HCT116 (cell line): ENCODE measurements around the gene SC5D. TPM values are rescaled to one million over a fixed set of nuclear protein-coding genes. Genes with fewer than 3 reads are reported as not detected.

Source experiments
- ATAC-seq: fragments of 200-7000 bp; cut with Tn5 transposase; 2 replicates; pipeline ENCODE4 v1.9.1; 2020; ENCODE audit warnings: mild to moderate bottlenecking, moderate library complexity
- BruUV-seq: library from RNA; stranded (reverse); fragments of 400-500 nt; replicated peaks from 2 replicates; lab custom pipeline; 2021; lab: Mats Ljungman, UMichigan
- CTCF ChIA-PET: fragments of 300-600 bp; sonication (Branson Sonifier 250); formaldehyde crosslinking; loops from one replicate; lab custom pipeline; 2021; ENCODE audit warnings: antibody characterized with exemption; lab: Charles Lee
- POLR2A ChIA-PET: fragments of 300-600, 350-600 bp; sonication (Branson Sonifier 250); formaldehyde crosslinking; loops from one replicate; lab custom pipeline; 2021; ENCODE audit warnings: antibody characterized with exemption; lab: Charles Lee
- RAD21 ChIA-PET, 2 experiments: fragments of 300-600 bp; sonication (Branson Sonifier 250); formaldehyde crosslinking; loops; one replicate each; lab custom pipeline; 2023; ENCODE audit warnings: low total read pairs in 2 of 2; ENCODE audit not compliant: uncharacterized antibody in 2 of 2, unreplicated experiment in 2 of 2, low non-redundant PET in 1 of 2; lab: Charles Lee
- DNase-seq: peaks from one replicate; pipeline ENCODE4 v3.0.0-alpha.2; 2010; ENCODE audit warnings: low read depth, low spot score
- H2AFZ ChIP-seq: fragments of 200-600 bp; shearing (Covaris generic), sonication (generic); 2 replicates; pipeline ENCODE4 v1.6.1; 2017; ENCODE audit warnings: low read depth, mixed run types, mixed read lengths, antibody characterized with exemption, low read length; ENCODE audit not compliant: poor library complexity, severe bottlenecking
- H3K27ac ChIP-seq: 2 replicates; pipeline ENCODE4 v1.5.1; 2012; ENCODE audit warnings: low read depth, low read length
- H3K27me3 ChIP-seq: fragments of 200-600 bp; sonication (generic); 2 replicates; pipeline ENCODE4 v1.6.1; 2016; ENCODE audit warnings: mixed run types, low read length, mixed read lengths; ENCODE audit not compliant: insufficient read depth
- H3K36me3 ChIP-seq, 2 experiments: fragments of 200-500 bp in 1 of 2; fragments of 200-600 bp in 1 of 2; sonication (Bioruptor generic) in 1 of 2; sonication (generic) in 1 of 2; 2 replicates each; pipeline versions ENCODE4 v1.5.1 to v1.6.1; 2014 to 2016; ENCODE audit warnings: low read length in 2 of 2, inconsistent platforms in 1 of 2, mixed read lengths in 1 of 2, mixed run types in 1 of 2; ENCODE audit not compliant: insufficient read depth in 2 of 2, control insufficient read depth in 1 of 2
- H3K4me1 ChIP-seq, 2 experiments: fragments of 200-600 bp in 1 of 2; sonication (generic) in 1 of 2; 2 replicates each; pipeline versions ENCODE4 v1.5.1 to v1.6.1; 2012 to 2017; ENCODE audit warnings: low read length in 2 of 2, inconsistent platforms in 1 of 2, mild to moderate bottlenecking in 1 of 2, mixed read lengths in 1 of 2, mixed run types in 1 of 2, moderate library complexity in 1 of 2; ENCODE audit not compliant: insufficient read depth in 2 of 2, control insufficient read depth in 1 of 2
- H3K4me2 ChIP-seq: fragments of 200-600 bp; sonication (generic); 2 replicates; pipeline ENCODE4 v1.6.1; 2017; ENCODE audit warnings: mixed run types, low read length, mixed read lengths
- H3K4me3 ChIP-seq, 2 experiments: fragments of 200-600 bp in 1 of 2; sonication (generic) in 1 of 2; replicated peaks in 1 of 2; 2 replicates each; pipeline ENCODE4 v1.5.1; 2011 to 2016; ENCODE audit warnings: low read length in 2 of 2, control low read depth in 1 of 2, low read depth in 1 of 2, mild to moderate bottlenecking in 1 of 2, mixed read lengths in 1 of 2, mixed run types in 1 of 2
- H3K79me2 ChIP-seq: fragments of 200-600 bp; sonication (generic); 2 replicates; pipeline ENCODE4 v1.6.1; 2017; ENCODE audit warnings: mild to moderate bottlenecking, mixed run types, low read length, moderate library complexity, mixed read lengths; ENCODE audit not compliant: insufficient read depth
- H3K9ac ChIP-seq: fragments of 200-600 bp; sonication (generic); 2 replicates; pipeline ENCODE4 v1.6.1; 2016; ENCODE audit warnings: low read length, mixed read lengths
- H3K9me2 ChIP-seq: fragments of 200-600 bp; sonication (generic), shearing (Covaris generic); 2 replicates; pipeline ENCODE4 v1.6.1; 2017; ENCODE audit warnings: mixed run types, mild to moderate bottlenecking, moderate library complexity; ENCODE audit not compliant: insufficient read depth
- H3K9me3 ChIP-seq, 2 experiments: fragments of 200-500 bp in 1 of 2; fragments of 200-600 bp in 1 of 2; sonication (Bioruptor generic) in 1 of 2; sonication (generic) in 1 of 2; 2 replicates each; pipeline ENCODE4 v1.6.1; 2014 to 2017; ENCODE audit warnings: low read length in 2 of 2, mixed read lengths in 2 of 2, inconsistent platforms in 1 of 2, low read depth in 1 of 2, mild to moderate bottlenecking in 1 of 2, mixed run types in 1 of 2, moderate library complexity in 1 of 2; ENCODE audit not compliant: control insufficient read depth in 1 of 2, insufficient read depth in 1 of 2
- H4K20me1 ChIP-seq: fragments of 200-600 bp; sonication (generic), shearing (Covaris generic); 2 replicates; pipeline ENCODE4 v1.6.1; 2017; ENCODE audit warnings: mixed run types, mild to moderate bottlenecking, moderate library complexity; ENCODE audit not compliant: insufficient read depth
- CBX3 ChIP-seq: IDR thresholded peaks from 2 replicates; pipeline ENCODE4 v1.6.1; 2012; ENCODE audit warnings: low read depth
- CEBPB ChIP-seq: IDR thresholded peaks from 2 replicates; pipeline ENCODE4 v1.6.1; 2012; ENCODE audit warnings: low read depth
- EGR1 ChIP-seq: IDR thresholded peaks from 2 replicates; pipeline ENCODE4 v1.6.1; 2012; ENCODE audit warnings: low read depth
- ELF1 ChIP-seq: IDR thresholded peaks from 2 replicates; pipeline ENCODE4 v1.6.1; 2012; ENCODE audit warnings: low read depth, borderline replicate concordance
- EZH2 ChIP-seq: fragments of 200-600 bp; sonication (generic); IDR thresholded peaks from 2 replicates; pipeline ENCODE4 v1.6.1; 2017; ENCODE audit warnings: antibody characterized with exemption, mixed run types
- EZH2phosphoT487 ChIP-seq: fragments of 200-600 bp; IDR thresholded peaks from 2 replicates; pipeline ENCODE4 v1.6.1; 2018; ENCODE audit warnings: antibody characterized with exemption, borderline replicate concordance
- FOSL1 ChIP-seq: IDR thresholded peaks from 2 replicates; pipeline ENCODE4 v1.6.1; 2012; ENCODE audit warnings: low read depth
- POLR2A ChIP-seq: IDR thresholded peaks from 2 replicates; pipeline ENCODE4 v1.7.0; 2011; ENCODE audit warnings: borderline replicate concordance; ENCODE audit not compliant: insufficient read depth, insufficient read length; ENCODE audit errors: extremely low read depth
- POLR2AphosphoS5 ChIP-seq: IDR thresholded peaks from 2 replicates; pipeline ENCODE4 v1.6.1; 2011; ENCODE audit warnings: mild to moderate bottlenecking, low read depth, low read length, moderate library complexity
- SIN3A ChIP-seq: IDR thresholded peaks from 2 replicates; pipeline ENCODE4 v1.6.1; 2012; ENCODE audit warnings: low read depth
- SP1 ChIP-seq: IDR thresholded peaks from 2 replicates; pipeline ENCODE4 v1.6.1; 2012; ENCODE audit warnings: low read depth
- TCF7L2 ChIP-seq: IDR thresholded peaks from 2 replicates; pipeline ENCODE4 v1.7.0; 2011; ENCODE audit warnings: borderline replicate concordance, inconsistent platforms; ENCODE audit not compliant: insufficient read depth, insufficient read length; ENCODE audit errors: extremely low read depth
- ZNF274 ChIP-seq: fragments of 200-500 bp; sonication (Bioruptor generic); IDR thresholded peaks from 2 replicates; pipeline ENCODE4 v1.6.1; 2014; ENCODE audit warnings: mild to moderate bottlenecking, low read depth, low read length, inconsistent platforms
- intact Hi-C: fragments of 100-400 bp; cut with micrococcal nuclease; formaldehyde crosslinking; loops from 2 replicates; pipeline ENCODE4 v1.10.0; 2022
- total RNA-seq: library from RNA; stranded (reverse); gene quantifications from one replicate; pipeline ENCODE4 v1.2.1, GENCODE V29; 2021; ENCODE audit not compliant: unreplicated experiment
- TF ChIP-seq, protein P1 (sequence below), 3 experiments: fragments of 200-600 bp in 1 of 3; sonication (generic) in 1 of 3; IDR thresholded peaks in 2 of 3; conservative IDR thresholded peaks in 1 of 3; 2 replicates each; pipeline ENCODE4 v1.5.1; 2012 to 2017; ENCODE audit warnings: low read depth in 2 of 3, low read length in 2 of 3, antibody characterized with exemption in 1 of 3, borderline replicate concordance in 1 of 3, control low read depth in 1 of 3, mild to moderate bottlenecking in 1 of 3, mixed read lengths in 1 of 3, mixed run types in 1 of 3, moderate library complexity in 1 of 3; ENCODE audit not compliant: insufficient read depth in 1 of 3
- TF ChIP-seq, protein P2 (sequence below): IDR thresholded peaks from 2 replicates; pipeline ENCODE4 v1.6.1; 2011; ENCODE audit warnings: mild to moderate bottlenecking, low read length, moderate library complexity; ENCODE audit not compliant: insufficient replicate concordance; ENCODE audit errors: extremely low read depth
- TF ChIP-seq, protein P3 (sequence below): IDR thresholded peaks from 2 replicates; pipeline ENCODE4 v1.6.1; 2012; ENCODE audit warnings: low read depth
- TF ChIP-seq, protein P4 (sequence below): IDR thresholded peaks from 2 replicates; pipeline ENCODE4 v1.6.1; 2012

Gene SC5D
- total RNA-seq, 1 experiment from 2014 or later: 24.1 TPM

DNA sequence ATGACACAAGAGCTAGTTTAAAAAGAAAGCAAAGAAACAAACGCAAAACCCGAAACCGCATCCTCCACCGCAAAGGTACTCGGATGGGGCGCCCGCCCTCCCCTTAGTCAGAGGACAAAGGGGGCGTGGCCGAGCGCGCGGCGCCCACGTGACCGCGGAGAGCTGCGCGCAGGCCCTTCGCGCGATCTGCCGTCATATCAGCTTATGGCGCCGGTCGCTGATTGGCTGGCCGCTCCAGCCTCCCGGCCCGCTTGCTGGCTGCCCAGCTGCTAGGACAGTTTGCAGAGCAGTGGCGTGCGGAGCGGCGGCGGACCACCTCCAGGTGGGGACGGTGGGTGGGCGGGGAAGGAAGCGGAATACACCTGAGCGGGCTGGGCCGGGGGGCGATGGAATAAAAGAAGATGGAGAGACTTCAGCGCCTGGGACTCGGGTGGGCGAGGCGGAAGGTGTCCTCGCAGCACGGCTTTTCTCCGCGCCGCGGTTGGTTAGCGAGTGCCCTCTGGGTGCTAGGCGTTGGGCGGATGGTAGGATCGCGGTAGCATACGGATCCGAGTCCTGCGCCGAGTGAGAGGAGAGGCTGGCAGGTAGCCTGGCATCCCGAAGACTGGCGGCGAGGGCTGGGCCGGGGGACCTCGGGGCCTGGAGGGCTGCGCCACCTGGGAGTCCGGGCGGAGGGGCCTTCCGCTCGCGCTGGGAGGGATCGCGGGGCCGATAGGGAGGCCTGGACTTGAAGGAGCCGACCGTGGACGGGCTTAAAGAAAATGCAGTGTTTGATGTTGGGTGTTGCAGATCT, at the start of gene SC5D (continued):
- TF ChIP-seq, protein P1, sequence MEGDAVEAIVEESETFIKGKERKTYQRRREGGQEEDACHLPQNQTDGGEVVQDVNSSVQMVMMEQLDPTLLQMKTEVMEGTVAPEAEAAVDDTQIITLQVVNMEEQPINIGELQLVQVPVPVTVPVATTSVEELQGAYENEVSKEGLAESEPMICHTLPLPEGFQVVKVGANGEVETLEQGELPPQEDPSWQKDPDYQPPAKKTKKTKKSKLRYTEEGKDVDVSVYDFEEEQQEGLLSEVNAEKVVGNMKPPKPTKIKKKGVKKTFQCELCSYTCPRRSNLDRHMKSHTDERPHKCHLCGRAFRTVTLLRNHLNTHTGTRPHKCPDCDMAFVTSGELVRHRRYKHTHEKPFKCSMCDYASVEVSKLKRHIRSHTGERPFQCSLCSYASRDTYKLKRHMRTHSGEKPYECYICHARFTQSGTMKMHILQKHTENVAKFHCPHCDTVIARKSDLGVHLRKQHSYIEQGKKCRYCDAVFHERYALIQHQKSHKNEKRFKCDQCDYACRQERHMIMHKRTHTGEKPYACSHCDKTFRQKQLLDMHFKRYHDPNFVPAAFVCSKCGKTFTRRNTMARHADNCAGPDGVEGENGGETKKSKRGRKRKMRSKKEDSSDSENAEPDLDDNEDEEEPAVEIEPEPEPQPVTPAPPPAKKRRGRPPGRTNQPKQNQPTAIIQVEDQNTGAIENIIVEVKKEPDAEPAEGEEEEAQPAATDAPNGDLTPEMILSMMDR (IDR thresholded peaks at IDR 0.05 in 2 of 3, conservative IDR thresholded peaks at IDR 0.05 in 1 of 3; ENCODE audit: borderline replicate concordance in 1 of 3, insufficient read depth in 1 of 3, low read depth in 2 of 3, low read length in 2 of 3): no peak
- TF ChIP-seq CEBPB: no peak
- peak; percentile 5 for TF ChIP-seq TCF7L2
- TF ChIP-seq ZNF274: no peak
- TF ChIP-seq POLR2A: peak; percentile 76

DNA sequence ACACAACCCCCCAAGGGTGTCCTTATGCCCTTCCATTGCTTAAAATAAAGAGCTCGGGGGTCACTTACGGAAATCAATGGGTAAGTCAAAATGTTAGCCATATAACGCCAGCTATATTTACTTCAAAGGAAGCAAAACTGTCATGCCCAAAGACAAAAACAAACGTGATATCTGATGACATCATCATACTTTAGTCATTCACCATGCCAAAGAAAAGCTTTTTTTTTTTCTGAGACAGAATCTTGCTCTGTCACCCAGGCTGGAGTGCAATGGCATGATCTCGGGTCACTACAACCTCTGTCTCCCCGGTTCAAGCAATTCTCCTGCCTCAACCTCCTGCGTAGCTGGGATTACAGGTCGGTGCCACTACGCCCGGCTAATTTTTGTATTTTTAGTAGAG, 47.7 kb upstream of the SC5D start:
- BruUV-seq: no TSS peak
- H4K20me1 ChIP-seq: no peaks in the 10 kb centered on the region
- H3K4me2 ChIP-seq: no peak overlapping the region
- ChIA-PET RAD21 (no interaction called here), CTCF (no interaction called here), POLR2A (no interaction called here)
- intact Hi-C loops: no loop called here
- ATAC-seq (no peak), DNase-seq (no peak)
- peaks cover 0 to 5% of the 10 kb centered on the region in 2 experiments; a peak in 2 of 4 replicates for H3K4me1 ChIP-seq
- H3K27ac ChIP-seq: no peak overlapping the region
- no peaks in the 10 kb centered on the region for H3K36me3 ChIP-seq
- H3K4me3 ChIP-seq: no peak overlapping the region
- no peak overlapping the region for H3K9ac ChIP-seq
- no peaks in the 10 kb centered on the region for H3K9me3 ChIP-seq
- H3K27me3 ChIP-seq: no peaks in the 10 kb centered on the region
- no peaks in the 10 kb centered on the region for H3K79me2 ChIP-seq
- no peaks in the 10 kb centered on the region for H3K9me2 ChIP-seq
- H2AFZ ChIP-seq: no peak overlapping the region
- no peak for TF ChIP-seq SIN3A
- no peak for TF ChIP-seq ELF1
- TF ChIP-seq FOSL1: no peak
- no peak for TF ChIP-seq TCF7L2
- TF ChIP-seq CEBPB: no peak
- no peak for TF ChIP-seq ZNF274
- no peak for TF ChIP-seq POLR2AphosphoS5
- no peak for TF ChIP-seq CBX3
- TF ChIP-seq EZH2phosphoT487: no peak
- TF ChIP-seq, protein P2, sequence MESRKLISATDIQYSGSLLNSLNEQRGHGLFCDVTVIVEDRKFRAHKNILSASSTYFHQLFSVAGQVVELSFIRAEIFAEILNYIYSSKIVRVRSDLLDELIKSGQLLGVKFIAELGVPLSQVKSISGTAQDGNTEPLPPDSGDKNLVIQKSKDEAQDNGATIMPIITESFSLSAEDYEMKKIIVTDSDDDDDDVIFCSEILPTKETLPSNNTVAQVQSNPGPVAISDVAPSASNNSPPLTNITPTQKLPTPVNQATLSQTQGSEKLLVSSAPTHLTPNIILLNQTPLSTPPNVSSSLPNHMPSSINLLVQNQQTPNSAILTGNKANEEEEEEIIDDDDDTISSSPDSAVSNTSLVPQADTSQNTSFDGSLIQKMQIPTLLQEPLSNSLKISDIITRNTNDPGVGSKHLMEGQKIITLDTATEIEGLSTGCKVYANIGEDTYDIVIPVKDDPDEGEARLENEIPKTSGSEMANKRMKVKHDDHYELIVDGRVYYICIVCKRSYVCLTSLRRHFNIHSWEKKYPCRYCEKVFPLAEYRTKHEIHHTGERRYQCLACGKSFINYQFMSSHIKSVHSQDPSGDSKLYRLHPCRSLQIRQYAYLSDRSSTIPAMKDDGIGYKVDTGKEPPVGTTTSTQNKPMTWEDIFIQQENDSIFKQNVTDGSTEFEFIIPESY: no peak
- no peak for TF ChIP-seq EGR1
- no peak for TF ChIP-seq POLR2A
- no peak for TF ChIP-seq SP1
- TF ChIP-seq EZH2: no peak
- TF ChIP-seq, protein P3, sequence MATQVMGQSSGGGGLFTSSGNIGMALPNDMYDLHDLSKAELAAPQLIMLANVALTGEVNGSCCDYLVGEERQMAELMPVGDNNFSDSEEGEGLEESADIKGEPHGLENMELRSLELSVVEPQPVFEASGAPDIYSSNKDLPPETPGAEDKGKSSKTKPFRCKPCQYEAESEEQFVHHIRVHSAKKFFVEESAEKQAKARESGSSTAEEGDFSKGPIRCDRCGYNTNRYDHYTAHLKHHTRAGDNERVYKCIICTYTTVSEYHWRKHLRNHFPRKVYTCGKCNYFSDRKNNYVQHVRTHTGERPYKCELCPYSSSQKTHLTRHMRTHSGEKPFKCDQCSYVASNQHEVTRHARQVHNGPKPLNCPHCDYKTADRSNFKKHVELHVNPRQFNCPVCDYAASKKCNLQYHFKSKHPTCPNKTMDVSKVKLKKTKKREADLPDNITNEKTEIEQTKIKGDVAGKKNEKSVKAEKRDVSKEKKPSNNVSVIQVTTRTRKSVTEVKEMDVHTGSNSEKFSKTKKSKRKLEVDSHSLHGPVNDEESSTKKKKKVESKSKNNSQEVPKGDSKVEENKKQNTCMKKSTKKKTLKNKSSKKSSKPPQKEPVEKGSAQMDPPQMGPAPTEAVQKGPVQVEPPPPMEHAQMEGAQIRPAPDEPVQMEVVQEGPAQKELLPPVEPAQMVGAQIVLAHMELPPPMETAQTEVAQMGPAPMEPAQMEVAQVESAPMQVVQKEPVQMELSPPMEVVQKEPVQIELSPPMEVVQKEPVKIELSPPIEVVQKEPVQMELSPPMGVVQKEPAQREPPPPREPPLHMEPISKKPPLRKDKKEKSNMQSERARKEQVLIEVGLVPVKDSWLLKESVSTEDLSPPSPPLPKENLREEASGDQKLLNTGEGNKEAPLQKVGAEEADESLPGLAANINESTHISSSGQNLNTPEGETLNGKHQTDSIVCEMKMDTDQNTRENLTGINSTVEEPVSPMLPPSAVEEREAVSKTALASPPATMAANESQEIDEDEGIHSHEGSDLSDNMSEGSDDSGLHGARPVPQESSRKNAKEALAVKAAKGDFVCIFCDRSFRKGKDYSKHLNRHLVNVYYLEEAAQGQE: no peak
- TF ChIP-seq, protein P4, sequence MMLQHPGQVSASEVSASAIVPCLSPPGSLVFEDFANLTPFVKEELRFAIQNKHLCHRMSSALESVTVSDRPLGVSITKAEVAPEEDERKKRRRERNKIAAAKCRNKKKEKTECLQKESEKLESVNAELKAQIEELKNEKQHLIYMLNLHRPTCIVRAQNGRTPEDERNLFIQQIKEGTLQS: no peak
